OCI-LY1 (cell line): ENCODE measurements around the gene PNPLA3.

Source experiments
- H2AFZ ChIP-seq: fragments of 200-600 bp; sonication (generic), shearing (Covaris generic); 2 replicates; pipeline ENCODE4 v1.6.0; 2014; ENCODE audit warnings: antibody characterized with exemption, mild to moderate bottlenecking, low read length
- H3F3A ChIP-seq: fragments of 200-600 bp; sonication (generic), shearing (Covaris generic); 2 replicates; pipeline ENCODE4 v1.6.0; 2014; ENCODE audit warnings: mild to moderate bottlenecking, antibody characterized with exemption, low read length, moderate library complexity; ENCODE audit not compliant: insufficient read depth
- H3K27ac ChIP-seq: fragments of 200-600 bp; sonication (generic); 2 replicates; pipeline ENCODE4 v1.5.1; 2014; ENCODE audit warnings: low read length, mixed run types, mild to moderate bottlenecking, low read depth; ENCODE audit not compliant: poor library complexity, severe bottlenecking
- H3K27me3 ChIP-seq: fragments of 200-600 bp; sonication (generic); 2 replicates; pipeline ENCODE4 v1.6.0; 2014; ENCODE audit warnings: antibody characterized with exemption, mild to moderate bottlenecking, low read length, moderate library complexity; ENCODE audit not compliant: insufficient read depth
- H3K36me3 ChIP-seq: fragments of 200-600 bp; sonication (generic); 2 replicates; pipeline ENCODE4 v1.6.1; 2014; ENCODE audit warnings: mild to moderate bottlenecking, antibody characterized with exemption, low read length, moderate library complexity, mixed read lengths; ENCODE audit not compliant: insufficient read depth
- H3K4me1 ChIP-seq: fragments of 200-600 bp; sonication (generic); 2 replicates; pipeline ENCODE4 v1.5.1; 2014; ENCODE audit warnings: mild to moderate bottlenecking, low read length, moderate library complexity; ENCODE audit not compliant: insufficient read depth, severe bottlenecking
- H3K4me2 ChIP-seq: fragments of 200-600 bp; sonication (generic), shearing (Covaris generic); 2 replicates; pipeline ENCODE4 v1.6.1; 2014; ENCODE audit warnings: low read length
- H3K4me3 ChIP-seq: fragments of 200-600 bp; sonication (generic); 2 replicates; pipeline ENCODE4 v1.5.1; 2014; ENCODE audit warnings: low read length, low read depth, mild to moderate bottlenecking, mixed read lengths; ENCODE audit not compliant: poor library complexity, severe bottlenecking
- H3K79me2 ChIP-seq: fragments of 200-600 bp; shearing (Covaris generic); 2 replicates; pipeline ENCODE4 v1.6.1; 2016; ENCODE audit warnings: mixed run types, low read length, mixed read lengths; ENCODE audit not compliant: insufficient read depth
- H3K9ac ChIP-seq: fragments of 200-600 bp; sonication (generic), shearing (Covaris generic); 2 replicates; pipeline ENCODE4 v1.6.1; 2014; ENCODE audit warnings: mild to moderate bottlenecking, low read length, mixed read lengths
- H3K9me2 ChIP-seq: fragments of 200-600 bp; sonication (generic), shearing (Covaris generic); 2 replicates; pipeline ENCODE4 v1.6.1; 2014; ENCODE audit warnings: low read depth, mild to moderate bottlenecking, low read length, mixed read lengths
- H3K9me3 ChIP-seq: fragments of 200-600 bp; shearing (Covaris generic); 2 replicates; pipeline ENCODE4 v1.6.1; 2014; ENCODE audit warnings: low read length, mixed read lengths
- H4K20me1 ChIP-seq: fragments of 200-600 bp; sonication (generic), shearing (Covaris generic); 2 replicates; pipeline ENCODE4 v1.6.0; 2016; ENCODE audit warnings: mild to moderate bottlenecking, low read length; ENCODE audit not compliant: insufficient read depth
- EZH2 ChIP-seq: fragments of 200-600 bp; sonication (generic), shearing (Covaris generic); IDR thresholded peaks from 2 replicates; pipeline ENCODE4 v1.8.0; 2017; ENCODE audit warnings: borderline replicate concordance, mixed run types, mild to moderate bottlenecking, antibody characterized with exemption, low read length, moderate library complexity, mixed read lengths
- TF ChIP-seq, protein P1 (sequence below): fragments of 200-600 bp; sonication (generic), shearing (Covaris generic); IDR thresholded peaks from 2 replicates; pipeline ENCODE4 v1.5.1; 2017; ENCODE audit warnings: mild to moderate bottlenecking, antibody characterized with exemption, low read length, moderate library complexity, mixed read lengths

PNPLA3 gene

DNA sequence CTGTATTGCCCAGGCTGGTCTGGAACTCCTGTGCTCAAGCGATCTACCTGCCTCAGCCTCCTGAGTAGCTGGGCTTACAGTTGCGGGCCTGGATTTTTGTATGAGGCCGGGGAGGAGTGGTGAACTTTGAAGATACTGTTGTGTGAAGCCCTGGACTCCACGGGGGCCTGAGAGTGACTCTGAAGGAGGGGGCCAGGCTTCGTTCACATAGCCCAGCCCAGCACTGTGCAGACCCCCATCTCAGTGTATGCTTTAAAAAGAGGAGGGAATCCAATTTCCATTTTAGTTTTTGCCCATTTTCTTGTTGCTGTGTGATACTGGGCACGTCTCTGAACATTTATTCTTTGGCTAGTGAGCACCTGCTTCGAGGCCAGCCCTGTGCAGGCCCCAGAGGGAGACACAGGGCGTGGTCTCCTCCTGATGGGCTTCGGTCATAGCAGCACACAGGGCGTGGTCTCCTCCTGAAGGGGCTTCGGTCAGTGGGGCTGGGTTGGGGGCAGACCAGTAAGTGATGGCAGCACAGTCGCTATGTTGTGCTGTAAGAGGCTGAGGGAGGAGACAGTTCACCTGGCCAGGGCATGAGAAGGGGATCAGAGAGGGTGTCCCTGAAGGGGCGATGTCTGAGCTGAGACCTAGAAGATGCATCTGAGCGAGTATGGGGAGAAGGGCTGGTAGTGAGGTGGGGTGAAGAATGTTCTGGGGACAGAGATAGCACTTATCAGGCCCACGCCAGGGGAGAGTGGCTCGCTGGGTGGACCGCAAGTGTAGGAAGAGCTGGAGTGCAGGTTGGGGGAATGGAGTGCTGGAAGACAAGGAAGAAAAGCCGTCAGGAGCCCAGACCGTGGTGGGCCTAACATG, 45.6 kb downstream of the PNPLA3 start:
- no peaks in the 10 kb centered on the region for H3K79me2 ChIP-seq
- no peaks in the 10 kb centered on the region for H3K4me1 ChIP-seq
- H3K36me3 ChIP-seq = peaks cover 89% of the 10 kb centered on the region

DNA sequence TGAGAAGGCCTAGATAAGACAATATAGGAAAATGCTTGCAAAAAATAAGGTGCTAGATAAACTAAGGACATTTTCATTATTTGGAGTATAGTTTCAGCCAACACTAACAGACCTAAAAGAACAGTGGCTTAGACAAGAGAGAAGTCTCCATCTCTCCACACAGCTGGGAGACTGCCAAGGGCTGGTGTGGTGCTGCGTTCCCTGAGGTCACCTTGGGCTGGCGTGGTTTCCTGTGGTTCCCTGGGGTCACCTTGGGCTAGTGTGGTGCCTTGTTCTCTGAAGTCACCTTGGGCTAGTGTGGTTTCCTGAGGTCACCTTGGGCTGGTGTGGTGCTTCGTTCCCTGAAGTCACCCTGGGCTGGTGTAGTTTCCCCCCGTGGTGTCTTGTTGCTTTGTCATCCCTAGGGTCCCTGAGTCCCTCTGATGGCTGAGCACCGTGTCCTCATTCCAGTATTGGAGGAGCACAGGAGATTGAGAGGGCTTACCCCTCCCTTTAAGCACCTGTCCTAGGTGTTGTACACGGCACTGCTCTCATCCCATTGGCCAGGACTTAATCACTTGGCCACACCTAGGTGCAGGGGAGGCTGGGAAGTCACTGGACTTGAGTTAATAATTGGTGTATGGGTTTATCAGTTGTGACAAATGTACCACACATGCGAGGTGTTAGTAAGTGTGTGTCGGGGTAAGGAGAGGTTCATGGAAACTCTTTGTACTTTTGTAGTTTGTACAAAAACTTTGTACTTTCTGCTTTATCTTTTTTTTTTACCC, 46.6 kb downstream of the PNPLA3 start:
- Histone ChIP-seq H3K79me2 (no peaks in the 10 kb centered on the region), H3K9ac (no peak overlapping the region), H3K4me1 (no peaks in the 10 kb centered on the region), H3K4me2 (no peak overlapping the region), H2AFZ (no peak overlapping the region), H4K20me1 (no peaks in the 10 kb centered on the region), H3K27me3 (no peaks in the 10 kb centered on the region), H3K27ac (no peak overlapping the region), H3K9me2 (no peaks in the 10 kb centered on the region), H3F3A (no peaks in the 10 kb centered on the region), H3K36me3 (peaks cover 91% of the 10 kb centered on the region), H3K4me3 (no peak overlapping the region), H3K9me3 (no peaks in the 10 kb centered on the region)
- TF ChIP-seq, protein P1, sequence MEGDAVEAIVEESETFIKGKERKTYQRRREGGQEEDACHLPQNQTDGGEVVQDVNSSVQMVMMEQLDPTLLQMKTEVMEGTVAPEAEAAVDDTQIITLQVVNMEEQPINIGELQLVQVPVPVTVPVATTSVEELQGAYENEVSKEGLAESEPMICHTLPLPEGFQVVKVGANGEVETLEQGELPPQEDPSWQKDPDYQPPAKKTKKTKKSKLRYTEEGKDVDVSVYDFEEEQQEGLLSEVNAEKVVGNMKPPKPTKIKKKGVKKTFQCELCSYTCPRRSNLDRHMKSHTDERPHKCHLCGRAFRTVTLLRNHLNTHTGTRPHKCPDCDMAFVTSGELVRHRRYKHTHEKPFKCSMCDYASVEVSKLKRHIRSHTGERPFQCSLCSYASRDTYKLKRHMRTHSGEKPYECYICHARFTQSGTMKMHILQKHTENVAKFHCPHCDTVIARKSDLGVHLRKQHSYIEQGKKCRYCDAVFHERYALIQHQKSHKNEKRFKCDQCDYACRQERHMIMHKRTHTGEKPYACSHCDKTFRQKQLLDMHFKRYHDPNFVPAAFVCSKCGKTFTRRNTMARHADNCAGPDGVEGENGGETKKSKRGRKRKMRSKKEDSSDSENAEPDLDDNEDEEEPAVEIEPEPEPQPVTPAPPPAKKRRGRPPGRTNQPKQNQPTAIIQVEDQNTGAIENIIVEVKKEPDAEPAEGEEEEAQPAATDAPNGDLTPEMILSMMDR = no peak
- TF ChIP-seq EZH2 = no peak

More for the DNA sequence above, 45.6 kb downstream of the PNPLA3 start:
- Histone ChIP-seq H3K9me3 (no peaks in the 10 kb centered on the region), H3K9me2 (no peaks in the 10 kb centered on the region), H3K9ac (no peak overlapping the region), H3K4me3 (no peak overlapping the region), H2AFZ (no peak overlapping the region), H3K27me3 (no peaks in the 10 kb centered on the region), H3K27ac (no peak overlapping the region), H4K20me1 (no peaks in the 10 kb centered on the region), H3K4me2 (no peak overlapping the region), H3F3A (no peaks in the 10 kb centered on the region)
- TF ChIP-seq, protein P1 = no peak
- no peak for TF ChIP-seq EZH2

DNA sequence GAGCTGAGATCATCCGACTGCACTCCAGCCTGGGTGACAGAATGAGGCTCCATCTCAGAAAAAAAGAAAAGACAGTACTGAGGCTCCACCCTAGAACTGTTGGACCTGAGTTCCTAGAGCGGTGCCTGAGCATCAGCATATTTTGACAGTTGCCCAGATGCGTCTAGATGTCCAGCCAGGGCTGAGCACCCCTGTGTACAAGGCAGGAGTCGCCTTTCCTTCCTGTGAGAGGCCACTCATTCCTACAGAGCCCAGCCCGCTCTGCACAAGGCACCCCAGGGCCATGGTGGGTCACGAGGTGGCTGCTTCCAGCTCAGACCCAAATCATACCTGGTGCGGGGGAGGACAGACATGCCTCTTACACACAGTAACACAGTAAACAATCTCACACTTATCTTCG, 47.5 kb downstream of the PNPLA3 start:
- Histone ChIP-seq H3K4me1 (no peaks in the 10 kb centered on the region), H3K9ac (no peak overlapping the region), H2AFZ (no peak overlapping the region), H3K4me2 (no peak overlapping the region), H3F3A (no peaks in the 10 kb centered on the region), H3K36me3 (peaks cover 92% of the 10 kb centered on the region), H3K4me3 (no peak overlapping the region), H4K20me1 (no peaks in the 10 kb centered on the region), H3K79me2 (no peaks in the 10 kb centered on the region), H3K27me3 (no peaks in the 10 kb centered on the region), H3K9me2 (no peaks in the 10 kb centered on the region), H3K27ac (no peak overlapping the region), H3K9me3 (no peaks in the 10 kb centered on the region)
- TF ChIP-seq EZH2 = no peak
- TF ChIP-seq, protein P1 = no peak
